HepG2 (cell line): Measurements from ENCODE around the gene SRCIN1. TPM values are rescaled to one million over a fixed set of nuclear protein-coding genes. Genes with fewer than 3 reads are reported as not detected.
A peak's percentile ranks its signal among the peaks of the same experiment; 100 is the strongest.

Source experiments
- AKAP8 ChIP-seq: sonication (generic); formaldehyde crosslinking; IDR thresholded peaks from 2 replicates; pipeline ENCODE4 v1.5.1; 2020; ENCODE audit warnings: mild to moderate bottlenecking, missing genetic modification reagents
- ARHGAP35 ChIP-seq: sonication (generic); formaldehyde crosslinking; IDR thresholded peaks from 2 replicates; pipeline ENCODE4 v1.9.0; 2022; ENCODE audit warnings: mild to moderate bottlenecking, inconsistent platforms, moderate library complexity, missing genetic modification reagents, borderline replicate concordance
- ATF5 ChIP-seq: sonication (generic); formaldehyde crosslinking; IDR thresholded peaks from 2 replicates; pipeline ENCODE4 v1.4.0; 2020; ENCODE audit warnings: mild to moderate bottlenecking, low read depth, missing genetic modification reagents
- CHD4 ChIP-seq: fragments of 200-600 bp; sonication (generic); IDR thresholded peaks from 2 replicates; pipeline ENCODE4 v1.7.0; 2017; ENCODE audit warnings: mild to moderate bottlenecking, low read length, borderline replicate concordance
- GLMP ChIP-seq: sonication (generic); formaldehyde crosslinking; IDR thresholded peaks from 2 replicates; pipeline ENCODE4 v1.9.0; 2021; ENCODE audit warnings: missing genetic modification reagents, mild to moderate bottlenecking, borderline replicate concordance
- GMEB1 ChIP-seq: sonication (generic); formaldehyde crosslinking; IDR thresholded peaks from 2 replicates; pipeline ENCODE4 v1.5.1; 2020; ENCODE audit warnings: missing genetic modification reagents, mild to moderate bottlenecking, borderline replicate concordance
- KLF11 ChIP-seq: IDR thresholded peaks from 2 replicates; pipeline ENCODE4 v1.6.1; 2016; ENCODE audit warnings: missing compliant biosample characterization
- PCBP2 ChIP-seq: fragments of 200-400 bp; formaldehyde crosslinking; optimal IDR thresholded peaks from 2 replicates; pipeline ENCODE3; 2018; ENCODE audit warnings: low read length, low read depth; ENCODE audit not compliant: poor library complexity, severe bottlenecking
- SCMH1 ChIP-seq: sonication (generic); formaldehyde crosslinking; IDR thresholded peaks from 2 replicates; pipeline ENCODE4 v1.9.0; 2021; ENCODE audit warnings: missing genetic modification reagents, mild to moderate bottlenecking, borderline replicate concordance
- TARDBP ChIP-seq: sonication (generic); formaldehyde crosslinking; IDR thresholded peaks from 2 replicates; pipeline ENCODE4 v1.8.0; 2022; ENCODE audit warnings: mild to moderate bottlenecking, missing genetic modification reagents
- TBX3 ChIP-seq: fragments of 450-650 bp; IDR thresholded peaks from 2 replicates; pipeline ENCODE4 v1.6.1; 2017; ENCODE audit warnings: antibody characterized with exemption, mild to moderate bottlenecking, inconsistent platforms, borderline replicate concordance
- ZBTB21 ChIP-seq: sonication (generic); formaldehyde crosslinking; IDR thresholded peaks from 2 replicates; pipeline ENCODE4 v1.4.0; 2020; ENCODE audit warnings: missing genetic modification reagents
- ZBTB8A ChIP-seq: sonication (generic); formaldehyde crosslinking; IDR thresholded peaks from 2 replicates; pipeline ENCODE4 v1.4.0; 2020; ENCODE audit warnings: mild to moderate bottlenecking, low read depth, missing genetic modification reagents, borderline replicate concordance
- ZNF232 ChIP-seq: sonication (generic); formaldehyde crosslinking; IDR thresholded peaks from 2 replicates; pipeline ENCODE4 v1.4.0; 2020; ENCODE audit warnings: missing genetic modification reagents, borderline replicate concordance
- ZNF557 ChIP-seq: sonication (generic); formaldehyde crosslinking; IDR thresholded peaks from 2 replicates; pipeline ENCODE4 v1.4.0; 2020; ENCODE audit warnings: missing genetic modification reagents
- ZNF563 ChIP-seq: sonication (generic); formaldehyde crosslinking; IDR thresholded peaks from 2 replicates; pipeline ENCODE4 v1.8.0; 2022; ENCODE audit warnings: mild to moderate bottlenecking, moderate library complexity, missing genetic modification reagents
- ZNF589 ChIP-seq: sonication (generic); formaldehyde crosslinking; conservative IDR thresholded peaks from 2 replicates; pipeline ENCODE4 v1.8.0; 2022; ENCODE audit warnings: mild to moderate bottlenecking, moderate library complexity, missing genetic modification reagents
- ZNF652 ChIP-seq: IDR thresholded peaks from 2 replicates; pipeline ENCODE4 v1.6.1; 2016; ENCODE audit warnings: low read depth, borderline replicate concordance
- ZUFSP ChIP-seq: sonication (generic); formaldehyde crosslinking; IDR thresholded peaks from 2 replicates; pipeline ENCODE4 v1.9.0; 2021; ENCODE audit warnings: missing genetic modification reagents, mild to moderate bottlenecking, borderline replicate concordance
- ZXDC ChIP-seq: sonication (generic); formaldehyde crosslinking; IDR thresholded peaks from 2 replicates; pipeline ENCODE4 v1.5.0; 2020; ENCODE audit warnings: mild to moderate bottlenecking, missing genetic modification reagents
- polyA plus RNA-seq, 8 experiments: library from polyadenylated mRNA; depleted of rRNA in 3 of 8; stranded (reverse) in 7 of 8; unstranded in 1 of 8; fragments of >200 nt; fragmentation: Illumina TruSeq in 4 of 8; extraction: Trizol in 4 of 8; gene quantifications; 2 replicates each; pipeline versions ENCODE4 v1.2.1 to v1.2.3, GENCODE V29; 2011 to 2016; ENCODE audit warnings: low read depth in 4 of 8, missing spikeins in 1 of 8, mixed read lengths in 1 of 8; ENCODE audit not compliant: insufficient read depth in 1 of 8
- total RNA-seq, 5 experiments: library from RNA; depleted of rRNA; stranded (reverse); fragments of >200 nt; fragmentation: Illumina TruSeq; extraction: Trizol; gene quantifications; 2 replicates each; pipeline ENCODE4 v1.2.3, GENCODE V29; 2016; ENCODE audit warnings: low read depth in 1 of 5

The SRCIN1 gene
- total and polyA plus RNA-seq, 2 of the 13 experiments (the other 11 are each of a cell fraction or from before 2014, with no cell fraction given), result 1.2 to 9.6 TPM

- TF ChIP-seq ZNF232, result no peak
- 0 out of 2 replicates have a peak, but pooled peaks have one; percentile 48 for TF ChIP-seq TARDBP (CRISPR knock-in tag)
- TF ChIP-seq KLF11 (CRISPR knock-in tag), result no peak
- TF ChIP-seq CHD4, result peak; percentile 43; the same call in 1 of the 2 replicates
- TF ChIP-seq AKAP8 (CRISPR knock-in tag), result peak; percentile 89
- no peak for TF ChIP-seq SCMH1 (CRISPR knock-in tag)
- TF ChIP-seq ZNF557 (CRISPR knock-in tag), result no peak
- TF ChIP-seq ZXDC (CRISPR knock-in tag), result no peak
- no peak for TF ChIP-seq GMEB1
- no peak for TF ChIP-seq PCBP2
- TF ChIP-seq ZBTB21 (CRISPR knock-in tag), result no peak
- peak; percentile 66 for TF ChIP-seq ZNF563 (CRISPR knock-in tag)
- no peak; the same call in 1 of the 2 replicates for TF ChIP-seq ZNF589 (CRISPR knock-in tag)
- TF ChIP-seq GLMP (CRISPR knock-in tag), result no peak
- TF ChIP-seq ATF5 (CRISPR knock-in tag), result no peak
- TF ChIP-seq ZNF652 (CRISPR knock-in tag), result no peak
- TF ChIP-seq ZUFSP (CRISPR knock-in tag), result no peak
- TF ChIP-seq ZBTB8A (CRISPR knock-in tag), result no peak
- no peak for TF ChIP-seq TBX3
- no peak; the same call in 1 of the 2 replicates for TF ChIP-seq ARHGAP35 (CRISPR knock-in tag)
Observed at GRCh38 chr17:38604479-38605403, 1.0 kb downstream of the SRCIN1 start (continued).
